ENCODE data around the gene RHOT2. TPM values are rescaled to one million over a fixed set of nuclear protein-coding genes. Genes with fewer than 3 reads are reported as not detected.

Gene RHOT2
- total and polyA plus RNA-seq, 2 experiments from 2014 or later = 129 to 163 TPM

- peaks cover 71% of the 10 kb centered on the region for H3K27me3 ChIP-seq (ENCODE audit: insufficient read depth)
- H3K9me3 Mint-ChIP-seq = peaks cover 4% of the 10 kb centered on the region; the same call in 1 of the 3 replicates
- H3K27me3 Mint-ChIP-seq (ENCODE audit: insufficient read depth, low read depth, poor library complexity) = peaks cover 59% of the 10 kb centered on the region
- H3K27ac Mint-ChIP-seq = no peak overlapping the region
- no peak for ATAC-seq
- H3K4me1 ChIP-seq (ENCODE audit: insufficient read depth) = peaks cover under 1% of the 10 kb centered on the region; the same call in 1 of the 2 replicates
- TF ChIP-seq REST (IDR thresholded peaks at IDR 0.05; ENCODE audit: unreplicated experiment) (no peak), CTCF (conservative IDR thresholded peaks at IDR 0.05; ENCODE audit: low read depth in 2 of 2) (no peak), POLR2AphosphoS5 (IDR thresholded peaks at IDR 0.05; ENCODE audit: low read depth) (no peak), NANOG (IDR thresholded peaks at IDR 0.05; ENCODE audit: borderline replicate concordance) (no peak), CREB1 (CRISPR knock-in tag; IDR thresholded peaks at IDR 0.05; ENCODE audit: low read depth) (no peak), EZH2 (IDR thresholded peaks at IDR 0.05; ENCODE audit: low read depth, unreplicated experiment) (no peak), ZNF114 (CRISPR knock-in tag; IDR thresholded peaks at IDR 0.05) (no peak), JUNB (IDR thresholded peaks at IDR 0.05; ENCODE audit: unreplicated experiment) (no peak)
- H3F3A ChIP-seq (replicated peaks; ENCODE audit: low read depth) = 0 out of 2 replicates have a peak, but pooled peaks cover 6% of the 10 kb centered on the region
- no peak overlapping the region for H2AFZ ChIP-seq
- H3K4me1 Mint-ChIP-seq = no peaks in the 10 kb centered on the region; the same call in 2 of the 3 replicates
- no peaks in the 10 kb centered on the region for H3K36me3 ChIP-seq (ENCODE audit: insufficient read depth)
- H3K27ac ChIP-seq (ENCODE audit: low read depth) = no peak overlapping the region
- H3K9me2 ChIP-seq (ENCODE audit: insufficient read depth) = no peaks in the 10 kb centered on the region
- no peak overlapping the region for H3K4me3 Mint-ChIP-seq
- H4K20me1 ChIP-seq (replicated peaks; ENCODE audit: insufficient read depth) = no peaks in the 10 kb centered on the region
- DNase-seq (ENCODE audit: low spot score) = no peak
- no peaks in the 10 kb centered on the region for H3K79me2 ChIP-seq (replicated peaks; ENCODE audit: insufficient read depth)
- no peak overlapping the region for H3K4me3 ChIP-seq
- H3K4me2 ChIP-seq = no peak overlapping the region
- no peaks in the 10 kb centered on the region for H3K36me3 Mint-ChIP-seq (ENCODE audit: low read depth)
Observed at GRCh38 chr16:711084-711483, 43.2 kb downstream of the RHOT2 start.

GRCh38 chr16:711548-712320, 43.8 kb downstream of the RHOT2 start:
- Histone ChIP-seq H3F3A (replicated peaks; ENCODE audit: low read depth) (0 out of 2 replicates have a peak, but pooled peaks cover 2% of the 10 kb centered on the region), H3K4me1 (ENCODE audit: insufficient read depth) (peaks cover 4% of the 10 kb centered on the region; the same call in 1 of the 2 replicates), H3K4me3 (no peak overlapping the region), H4K20me1 (replicated peaks; ENCODE audit: insufficient read depth) (no peaks in the 10 kb centered on the region), H3K79me2 (replicated peaks; ENCODE audit: insufficient read depth) (no peaks in the 10 kb centered on the region), H3K27me3 (ENCODE audit: insufficient read depth) (peaks cover 71% of the 10 kb centered on the region), H3K4me2 (no peak overlapping the region), H3K9me2 (ENCODE audit: insufficient read depth) (no peaks in the 10 kb centered on the region), H3K36me3 (ENCODE audit: insufficient read depth) (no peaks in the 10 kb centered on the region), H2AFZ (no peak overlapping the region), H3K27ac (ENCODE audit: low read depth) (no peak overlapping the region)
- Mint-ChIP-seq H3K4me3 (no peak overlapping the region), H3K36me3 (ENCODE audit: low read depth) (no peaks in the 10 kb centered on the region), H3K9me3 (peaks cover 4% of the 10 kb centered on the region; the same call in 1 of the 3 replicates), H3K27ac (no peak overlapping the region), H3K4me1 (peaks cover 4% of the 10 kb centered on the region; the same call in 2 of the 3 replicates), H3K27me3 (ENCODE audit: insufficient read depth, low read depth, poor library complexity) (peaks cover 58% of the 10 kb centered on the region)
- DNase-seq (ENCODE audit: low spot score) (peak; percentile 87), ATAC-seq (peak; percentile 64)
- TF ChIP-seq ETS1 (IDR thresholded peaks at IDR 0.05) (no peak), JUNB (IDR thresholded peaks at IDR 0.05; ENCODE audit: unreplicated experiment) (no peak), CTCF (conservative IDR thresholded peaks at IDR 0.05; ENCODE audit: low read depth in 2 of 2) (peak; percentile 66 to 94)
